HTERT RPE-1 (cell line): ENCODE measurements around the gene CCNL2.

ENCODE experiments used
- in situ Hi-C: fragments of 300-500 bp; cut with MboI; formaldehyde crosslinking; loops from 4 replicates; pipeline ENCODE4 v1.14.3; 2020; ENCODE audit warnings: low sequenced_read_pairs

The CCNL2 gene

GRCh38 chr1:1344655-1345361 lies 54.3 kb downstream of the CCNL2 start:
- in situ Hi-C loops = no loop called here

GRCh38 chr1:1343811-1344421 lies 55.2 kb downstream of the CCNL2 start:
- in situ Hi-C loops = no loop called here

- in situ Hi-C loops = no loop called here
Observed at GRCh38 chr1:1342584-1343115, 56.5 kb downstream of the CCNL2 start.

GRCh38 chr1:1342061-1342562 lies 57.0 kb downstream of the CCNL2 start:
- in situ Hi-C loops = no loop called here

GRCh38 chr1:1341549-1342021 lies 57.5 kb downstream of the CCNL2 start:
- in situ Hi-C loops = no loop called here

GRCh38 chr1:1340791-1341548 lies 58.2 kb downstream of the CCNL2 start:
- in situ Hi-C loops = no loop called here

GRCh38 chr1:1340185-1340584 lies 59.0 kb downstream of the CCNL2 start:
- in situ Hi-C loops = no loop called here

GRCh38 chr1:1338278-1338677 lies 60.9 kb downstream of the CCNL2 start:
- in situ Hi-C loops = no loop called here

- in situ Hi-C loops = no loop called here
Observed at GRCh38 chr1:1337793-1338147, 61.4 kb downstream of the CCNL2 start.

GRCh38 chr1:1336931-1337792 lies 62.0 kb downstream of the CCNL2 start:
- in situ Hi-C loops = no loop called here

- in situ Hi-C loops = no loop called here
Observed at GRCh38 chr1:1336446-1336845, 62.7 kb downstream of the CCNL2 start.

GRCh38 chr1:1335792-1336248 lies 63.3 kb downstream of the CCNL2 start:
- in situ Hi-C loops = no loop called here
